Cardiac muscle cell (in vitro differentiated cells and primary cell): ENCODE data around the gene C19orf85. TPM values are rescaled to one million over a fixed set of nuclear protein-coding genes. Genes with fewer than 3 reads are reported as not detected.
"Not testable (repeated sequence)": the region's sequence is repeated elsewhere in the genome, so short reads cannot be mapped to it uniquely, and the experiment has no call there.

Source experiments
- DNase-seq, 2 donors: peaks; one replicate each; pipeline versions ENCODE4 v3.0.0 to v3.0.0-alpha.2; 2010 to 2017; ENCODE audit warnings: low read depth in 1 of 2, low spot score in 1 of 2
- H3K27ac ChIP-seq: fragments of 200-600 bp; sonication (generic); 2 replicates; pipeline ENCODE4 v1.5.1; 2016
- H3K27me3 ChIP-seq: fragments of 200-600 bp; sonication (generic); 2 replicates; pipeline ENCODE4 v1.6.0; 2016; ENCODE audit warnings: control low read depth
- H3K36me3 ChIP-seq: fragments of 200-600 bp; sonication (generic); 2 replicates; pipeline ENCODE4 v1.5.1; 2016; ENCODE audit warnings: control low read depth
- H3K4me1 ChIP-seq: fragments of 200-600 bp; sonication (generic); 2 replicates; pipeline ENCODE4 v1.8.1; 2017; ENCODE audit warnings: low read depth, mild to moderate bottlenecking, mixed run types
- H3K4me3 ChIP-seq: fragments of 200-600 bp; sonication (generic); 2 replicates; pipeline ENCODE4 v1.5.1; 2016; ENCODE audit warnings: mild to moderate bottlenecking
- H3K9me3 ChIP-seq: fragments of 200-600 bp; sonication (generic); 2 replicates; pipeline ENCODE4 v1.5.1; 2017; ENCODE audit warnings: low read depth, mild to moderate bottlenecking, control low read depth
- polyA plus RNA-seq: library from polyadenylated mRNA; unstranded; fragments of >200 nt; fragmentation: Nextera tagmentation; extraction: Ambion mirVana; gene quantifications from 2 replicates; pipeline ENCODE4 v1.2.1, GENCODE V29; 2016
- total RNA-seq: library from RNA; depleted of rRNA; stranded (reverse); fragments of >200 nt; gene quantifications from 2 replicates; pipeline ENCODE4 v1.2.3, GENCODE V29; 2016
- TF ChIP-seq, protein P1 (sequence below): IDR thresholded peaks from 2 replicates; pipeline ENCODE4 v1.5.1; 2012; ENCODE audit warnings: low read depth, mild to moderate bottlenecking, low read length

C19orf85 gene
- total and polyA plus RNA-seq, 2 experiments from 2014 or later = not detected

DNA sequence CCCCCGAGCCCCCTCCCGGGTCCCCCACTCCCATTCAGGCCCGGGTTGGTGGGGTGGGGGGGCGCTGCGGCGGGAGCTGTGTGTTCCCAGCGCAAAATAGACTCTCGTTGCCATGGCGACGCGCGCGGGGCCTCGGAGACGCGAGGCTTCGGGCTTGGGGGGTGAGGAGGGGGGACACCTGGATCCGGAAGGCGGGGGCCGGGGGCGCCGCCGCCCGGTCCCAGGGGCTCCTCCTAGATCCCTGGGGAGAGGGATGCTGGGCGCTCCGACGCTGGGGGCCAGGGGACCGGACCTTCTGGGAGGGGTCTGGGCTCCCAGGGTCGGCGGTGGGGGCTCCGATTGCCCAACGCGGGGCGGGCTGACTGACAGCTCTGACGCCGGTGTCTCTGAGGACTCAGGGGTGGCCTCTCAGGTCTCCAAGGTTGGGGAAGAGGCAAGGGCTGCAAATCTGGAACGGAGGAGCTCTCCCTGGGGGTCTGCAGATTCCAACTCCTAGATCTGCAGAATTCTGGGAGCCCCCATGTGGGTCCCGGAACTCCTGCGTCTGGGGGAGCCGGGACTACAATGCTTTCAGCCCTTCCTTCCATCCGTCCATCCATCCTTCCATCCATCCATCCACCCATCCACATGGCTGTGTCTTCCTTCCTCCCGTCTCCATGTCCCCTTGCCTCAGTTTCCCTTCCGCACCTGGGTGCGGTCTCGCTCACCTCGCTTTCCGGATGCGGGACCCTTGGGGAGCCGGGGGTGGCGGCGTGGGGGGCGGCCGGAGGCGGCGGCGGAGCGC is 12.4 kb downstream of the C19orf85 start:
- DNase-seq = no peak
- Histone ChIP-seq H3K27ac (no peak overlapping the region), H3K4me3 (peak overlapping the region; percentile 25), H3K9me3 (no peaks in the 10 kb centered on the region), H3K36me3 (no peaks in the 10 kb centered on the region), H3K4me1 (peaks cover 11% of the 10 kb centered on the region), H3K27me3 (peaks cover 52% of the 10 kb centered on the region)
- TF ChIP-seq, protein P1, sequence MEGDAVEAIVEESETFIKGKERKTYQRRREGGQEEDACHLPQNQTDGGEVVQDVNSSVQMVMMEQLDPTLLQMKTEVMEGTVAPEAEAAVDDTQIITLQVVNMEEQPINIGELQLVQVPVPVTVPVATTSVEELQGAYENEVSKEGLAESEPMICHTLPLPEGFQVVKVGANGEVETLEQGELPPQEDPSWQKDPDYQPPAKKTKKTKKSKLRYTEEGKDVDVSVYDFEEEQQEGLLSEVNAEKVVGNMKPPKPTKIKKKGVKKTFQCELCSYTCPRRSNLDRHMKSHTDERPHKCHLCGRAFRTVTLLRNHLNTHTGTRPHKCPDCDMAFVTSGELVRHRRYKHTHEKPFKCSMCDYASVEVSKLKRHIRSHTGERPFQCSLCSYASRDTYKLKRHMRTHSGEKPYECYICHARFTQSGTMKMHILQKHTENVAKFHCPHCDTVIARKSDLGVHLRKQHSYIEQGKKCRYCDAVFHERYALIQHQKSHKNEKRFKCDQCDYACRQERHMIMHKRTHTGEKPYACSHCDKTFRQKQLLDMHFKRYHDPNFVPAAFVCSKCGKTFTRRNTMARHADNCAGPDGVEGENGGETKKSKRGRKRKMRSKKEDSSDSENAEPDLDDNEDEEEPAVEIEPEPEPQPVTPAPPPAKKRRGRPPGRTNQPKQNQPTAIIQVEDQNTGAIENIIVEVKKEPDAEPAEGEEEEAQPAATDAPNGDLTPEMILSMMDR = no peak

DNA sequence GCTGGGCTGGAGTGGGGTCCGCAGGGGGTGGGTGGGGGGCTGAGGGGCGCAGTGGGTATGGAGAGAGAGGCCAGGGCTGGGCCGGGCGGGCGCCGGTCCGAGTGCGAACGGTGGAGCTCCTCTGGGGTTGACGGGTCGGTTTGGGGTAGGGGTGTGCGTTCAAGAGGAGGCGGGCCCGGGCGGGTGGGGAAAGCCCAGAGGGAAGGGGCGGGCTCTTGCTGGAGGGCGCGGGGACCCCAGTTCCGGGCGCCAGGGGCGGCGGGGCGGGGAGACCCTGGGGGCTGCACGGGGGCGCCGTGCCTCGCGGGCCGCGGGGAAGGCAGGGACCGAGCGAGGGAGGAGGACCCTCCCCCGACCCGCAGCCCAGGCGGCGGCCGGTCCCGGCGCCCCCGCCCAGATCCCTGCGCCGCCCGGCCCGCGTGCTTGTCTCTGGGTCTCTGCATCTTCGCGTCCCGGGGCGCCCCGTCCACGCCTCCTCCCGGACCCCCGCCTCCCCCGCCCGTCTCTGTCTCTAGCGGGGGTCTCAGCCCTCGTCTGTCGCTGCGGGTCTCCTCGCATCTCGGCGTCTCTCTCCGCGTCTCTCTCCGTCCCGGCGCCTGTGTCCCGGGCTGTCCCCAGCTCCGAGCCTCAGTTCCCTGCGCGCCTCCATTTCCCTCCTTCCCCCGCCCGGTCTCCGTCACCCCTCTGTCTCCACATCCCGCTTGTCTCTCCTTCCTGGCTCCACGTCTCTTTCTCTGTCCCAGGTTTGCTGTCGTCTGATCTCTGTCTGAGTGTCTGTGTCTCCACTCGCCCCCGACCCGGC is 13.2 kb downstream of the C19orf85 start:
- Histone ChIP-seq H3K27ac (no peak overlapping the region), H3K4me1 (peaks cover 11% of the 10 kb centered on the region), H3K27me3 (peaks cover 60% of the 10 kb centered on the region), H3K4me3 (peak overlapping the region; percentile 25), H3K9me3 (no peaks in the 10 kb centered on the region), H3K36me3 (no peaks in the 10 kb centered on the region)
- DNase-seq = no peak
- TF ChIP-seq, protein P1 = no peak

DNA sequence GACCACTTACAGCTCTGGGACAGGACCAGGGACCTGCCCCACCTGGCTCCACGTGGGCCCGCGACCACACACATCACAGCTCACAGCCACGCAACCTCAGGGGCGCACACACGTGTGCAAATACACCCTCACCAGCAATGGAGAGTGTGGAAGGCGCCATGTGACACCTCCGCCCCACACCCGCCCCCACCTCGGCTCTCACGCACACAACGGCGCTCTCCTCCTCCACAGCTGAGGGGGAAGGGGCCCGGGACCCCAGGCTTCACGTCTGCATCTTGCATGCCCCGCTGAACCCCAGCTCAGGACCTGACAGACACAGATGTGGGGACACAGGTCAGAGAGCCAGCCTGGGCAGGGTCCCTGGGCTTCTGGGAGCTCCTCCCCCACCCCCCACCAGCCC is 15.1 kb downstream of the C19orf85 start:
- Histone ChIP-seq H3K36me3 (no peaks in the 10 kb centered on the region), H3K4me1 (peaks cover 11% of the 10 kb centered on the region), H3K27me3 (peaks cover 79% of the 10 kb centered on the region), H3K9me3 (no peaks in the 10 kb centered on the region), H3K4me3 (no peak overlapping the region), H3K27ac (no peak overlapping the region)
- TF ChIP-seq, protein P1 = no peak
- DNase-seq = no peak

DNA sequence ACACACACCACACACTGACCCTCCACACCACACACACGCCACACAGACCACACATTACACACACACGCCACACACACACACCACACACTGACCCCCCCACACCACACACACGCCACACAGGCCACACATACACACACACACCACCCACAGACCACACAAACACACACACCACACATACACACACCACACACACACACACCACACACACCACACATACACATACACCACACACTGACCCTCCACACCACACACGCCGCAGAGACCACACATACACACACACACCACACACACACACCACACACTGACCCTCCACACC is 16.4 kb downstream of the C19orf85 start:
- not testable (repeated sequence) for DNase-seq, H3K36me3 ChIP-seq, H3K27ac ChIP-seq, H3K9me3 ChIP-seq, H3K4me3 ChIP-seq
- H3K27me3 ChIP-seq = peaks cover 92% of the 10 kb centered on the region
- H3K4me1 ChIP-seq = peaks cover 11% of the 10 kb centered on the region

DNA sequence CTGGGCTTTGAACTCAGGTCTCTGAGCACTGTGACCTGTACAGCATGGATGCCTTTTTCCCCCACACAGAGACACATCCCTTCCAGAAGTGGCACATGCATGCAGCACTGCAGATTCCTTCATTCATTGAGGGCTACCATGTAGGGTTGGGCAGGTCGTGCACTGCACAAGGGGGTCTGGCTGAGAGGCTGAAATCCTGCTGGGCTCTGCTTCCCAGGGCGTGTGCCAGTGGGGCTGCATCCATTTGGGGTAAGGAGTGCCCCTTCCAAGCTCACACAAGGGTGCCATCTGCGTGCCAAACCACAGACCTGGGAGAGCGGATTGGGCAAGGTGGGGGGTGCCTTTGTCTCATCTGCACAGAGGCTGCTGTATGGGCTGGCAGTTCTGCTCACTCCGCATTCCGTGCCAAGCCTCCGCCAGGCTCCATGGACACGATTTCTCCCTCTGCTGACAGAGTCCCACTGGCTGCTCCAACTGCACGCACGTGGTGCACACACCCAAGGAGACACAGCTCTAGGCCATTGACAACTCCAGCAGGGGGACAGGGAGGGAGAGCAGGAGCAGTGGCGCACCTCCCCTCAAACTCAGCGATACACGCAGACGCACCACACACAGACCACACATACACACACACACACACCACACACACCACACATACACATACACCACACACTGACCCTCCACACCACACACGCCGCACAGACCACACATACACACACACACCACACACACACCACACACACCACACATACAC is 17.0 kb downstream of the C19orf85 start:
- Histone ChIP-seq H3K36me3 (no peaks in the 10 kb centered on the region), H3K9me3 (no peaks in the 10 kb centered on the region), H3K4me3 (no peak overlapping the region), H3K27ac (no peak overlapping the region), H3K4me1 (peaks cover 11% of the 10 kb centered on the region), H3K27me3 (peaks cover 97% of the 10 kb centered on the region)
- peak in 1 of 2 donors; percentile 38 for DNase-seq
- TF ChIP-seq, protein P1 = no peak
